WTC11 (cell line): ENCODE measurements around the gene LYPD1. TPM values are rescaled to one million over a fixed set of nuclear protein-coding genes. Genes with fewer than 3 reads are reported as not detected.

Experiments used
- ATAC-seq: fragments of 200-7000 bp; cut with Tn5 transposase; 2 replicates; pipeline ENCODE4 v1.10.0; 2021; ENCODE audit warnings: mild to moderate bottlenecking, moderate library complexity
- CTCF ChIA-PET: fragments of 300-600 bp; sonication (Branson Sonifier 250); formaldehyde crosslinking; loops from one replicate; lab custom pipeline; 2021; ENCODE audit warnings: antibody characterized with exemption; lab: Charles Lee
- POLR2A ChIA-PET: fragments of 350-600 bp; sonication (Branson Sonifier 250); formaldehyde crosslinking; loops from one replicate; lab custom pipeline; 2021; ENCODE audit warnings: antibody characterized with exemption; lab: Charles Lee
- DNase-seq: peaks from one replicate; pipeline ENCODE4 v3.0.0; 2021; ENCODE audit warnings: low spot score
- H3K27ac Mint-ChIP-seq: 2 replicates; pipeline ENCODE4 v1.8.0; 2021; ENCODE audit warnings: mixed read lengths
- H3K27me3 Mint-ChIP-seq: 2 replicates; pipeline ENCODE4 v1.8.0; 2021; ENCODE audit warnings: low read depth, mild to moderate bottlenecking, moderate library complexity, mixed read lengths
- H3K36me3 Mint-ChIP-seq: 2 replicates; pipeline ENCODE4 v1.8.0; 2021; ENCODE audit warnings: mixed read lengths
- H3K4me1 Mint-ChIP-seq: 2 replicates; pipeline ENCODE4 v1.8.0; 2022; ENCODE audit warnings: mixed read lengths
- H3K4me3 Mint-ChIP-seq: 2 replicates; pipeline ENCODE4 v1.8.0; 2021; ENCODE audit warnings: mild to moderate bottlenecking, moderate library complexity, mixed read lengths
- H3K9me3 Mint-ChIP-seq: 2 replicates; pipeline ENCODE4 v1.8.0; 2021; ENCODE audit warnings: mixed read lengths
- CREB1 ChIP-seq: sonication (generic); formaldehyde crosslinking; IDR thresholded peaks from 2 replicates; pipeline ENCODE4 v1.8.0; 2023; ENCODE audit warnings: mild to moderate bottlenecking, missing genetic modification reagents
- E2F1 ChIP-seq: sonication (generic); formaldehyde crosslinking; IDR thresholded peaks from 2 replicates; pipeline ENCODE4 v1.8.0; 2022; ENCODE audit warnings: mild to moderate bottlenecking, missing genetic modification reagents
- GABPB1 ChIP-seq: sonication (generic); formaldehyde crosslinking; IDR thresholded peaks from 2 replicates; pipeline ENCODE4 v1.8.1; 2023; ENCODE audit warnings: mild to moderate bottlenecking, missing genetic modification reagents
- GRHL2 ChIP-seq: fragments of 250-450 bp; sonication (Bioruptor Pico); IDR thresholded peaks from 2 replicates; pipeline ENCODE4 v1.8.0; 2022; ENCODE audit warnings: mild to moderate bottlenecking, moderate library complexity; ENCODE audit not compliant: insufficient replicate concordance, severe bottlenecking
- IRF2 ChIP-seq: sonication (generic); formaldehyde crosslinking; IDR thresholded peaks from 2 replicates; pipeline ENCODE4 v1.8.0; 2022; ENCODE audit warnings: low read depth, missing genetic modification reagents, borderline replicate concordance
- MAX ChIP-seq: sonication (generic); formaldehyde crosslinking; IDR thresholded peaks from 2 replicates; pipeline ENCODE4 v1.8.0; 2022; ENCODE audit warnings: mild to moderate bottlenecking, missing genetic modification reagents
- MYBL2 ChIP-seq: sonication (generic); formaldehyde crosslinking; IDR thresholded peaks from 2 replicates; pipeline ENCODE4 v1.8.1; 2023; ENCODE audit warnings: mild to moderate bottlenecking, moderate library complexity, missing genetic modification reagents
- NFATC4 ChIP-seq: fragments of 250-450 bp; sonication (Bioruptor Pico); IDR thresholded peaks from 2 replicates; pipeline ENCODE4 v1.9.0; 2021; ENCODE audit warnings: mild to moderate bottlenecking
- NR1H2 ChIP-seq: sonication (generic); formaldehyde crosslinking; IDR thresholded peaks from 2 replicates; pipeline ENCODE4 v1.9.0; 2021; ENCODE audit warnings: mild to moderate bottlenecking, moderate library complexity, missing genetic modification reagents
- NR3C1 ChIP-seq: sonication (generic); formaldehyde crosslinking; conservative IDR thresholded peaks from 2 replicates; pipeline ENCODE4 v1.8.1; 2023; ENCODE audit warnings: low read depth, mild to moderate bottlenecking, missing genetic modification reagents
- PRRX2 ChIP-seq: fragments of 250-450 bp; sonication (Bioruptor Pico); IDR thresholded peaks from 2 replicates; pipeline ENCODE4 v1.8.0; 2021; ENCODE audit warnings: mild to moderate bottlenecking
- SOX15 ChIP-seq: fragments of 250-450 bp; sonication (Bioruptor Pico); IDR thresholded peaks from 2 replicates; pipeline ENCODE4 v1.9.0; 2021; ENCODE audit warnings: mild to moderate bottlenecking
- SP1 ChIP-seq: sonication (generic); formaldehyde crosslinking; conservative IDR thresholded peaks from 2 replicates; pipeline ENCODE4 v1.8.1; 2022; ENCODE audit warnings: missing genetic modification reagents
- TEAD1 ChIP-seq: sonication (generic); formaldehyde crosslinking; IDR thresholded peaks from 2 replicates; pipeline ENCODE4 v1.8.0; 2022; ENCODE audit warnings: mild to moderate bottlenecking, missing genetic modification reagents
- TP53 ChIP-seq: sonication (generic); formaldehyde crosslinking; IDR thresholded peaks from 2 replicates; pipeline ENCODE4 v1.8.1; 2023; ENCODE audit warnings: mild to moderate bottlenecking, missing genetic modification reagents
- ZNF263 ChIP-seq: sonication (generic); formaldehyde crosslinking; IDR thresholded peaks from 2 replicates; pipeline ENCODE4 v1.8.1; 2022; ENCODE audit warnings: low read depth, mild to moderate bottlenecking, moderate library complexity, missing genetic modification reagents
- ZNF416 ChIP-seq: fragments of 250-450 bp; sonication (Bioruptor Pico); IDR thresholded peaks from 2 replicates; pipeline ENCODE4 v1.9.0; 2021; ENCODE audit warnings: mild to moderate bottlenecking, inconsistent platforms
- ZNF512 ChIP-seq: sonication (generic); formaldehyde crosslinking; IDR thresholded peaks from 2 replicates; pipeline ENCODE4 v1.8.1; 2022; ENCODE audit warnings: missing genetic modification reagents, borderline replicate concordance
- ZNF671 ChIP-seq: fragments of 250-450 bp; sonication (Bioruptor Pico); IDR thresholded peaks from 2 replicates; pipeline ENCODE4 v1.8.0; 2021; ENCODE audit warnings: mild to moderate bottlenecking
- total RNA-seq: library from RNA; stranded (reverse); gene quantifications from 3 replicates; pipeline ENCODE4 v1.2.3, GENCODE V29; 2021
- TF ChIP-seq, protein P1 (sequence below): sonication (generic); formaldehyde crosslinking; IDR thresholded peaks from 2 replicates; pipeline ENCODE4 v1.8.1; 2023; ENCODE audit warnings: mild to moderate bottlenecking, missing genetic modification reagents
- TF ChIP-seq, protein P2 (sequence below): fragments of 250-450 bp; sonication (Bioruptor Pico); IDR thresholded peaks from 2 replicates; pipeline ENCODE4 v1.8.0; 2021; ENCODE audit warnings: mild to moderate bottlenecking
- TF ChIP-seq, protein P3 (sequence below): fragments of 250-450 bp; sonication (Bioruptor Pico); IDR thresholded peaks from 2 replicates; pipeline ENCODE4 v1.9.0; 2021; ENCODE audit warnings: mild to moderate bottlenecking

LYPD1 gene
- total RNA-seq, 1 experiment from 2014 or later, result 2.8 TPM

DNA sequence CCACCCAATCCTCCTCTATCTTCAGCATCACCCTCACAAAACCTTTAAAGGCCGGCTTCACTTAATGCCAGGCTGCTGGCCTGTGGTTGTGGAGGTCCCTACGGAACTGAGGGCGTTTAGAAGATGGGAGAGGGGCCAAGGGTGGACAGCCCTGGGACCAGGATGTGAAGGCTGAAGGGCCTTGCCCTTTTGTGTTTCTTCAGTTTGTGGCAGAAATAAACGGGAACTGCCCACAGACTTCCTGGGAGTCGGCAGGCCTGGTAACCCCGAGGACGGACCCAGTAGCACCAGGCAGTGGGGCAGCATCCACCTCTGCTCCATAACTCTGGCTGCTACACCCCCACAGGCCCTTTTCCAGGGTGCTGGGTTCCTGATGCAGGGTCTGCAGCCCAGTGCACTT lies 51.3 kb downstream of the LYPD1 start (continued):
- no peak for TF ChIP-seq E2F1 (CRISPR knock-in tag)
- TF ChIP-seq, protein P1, sequence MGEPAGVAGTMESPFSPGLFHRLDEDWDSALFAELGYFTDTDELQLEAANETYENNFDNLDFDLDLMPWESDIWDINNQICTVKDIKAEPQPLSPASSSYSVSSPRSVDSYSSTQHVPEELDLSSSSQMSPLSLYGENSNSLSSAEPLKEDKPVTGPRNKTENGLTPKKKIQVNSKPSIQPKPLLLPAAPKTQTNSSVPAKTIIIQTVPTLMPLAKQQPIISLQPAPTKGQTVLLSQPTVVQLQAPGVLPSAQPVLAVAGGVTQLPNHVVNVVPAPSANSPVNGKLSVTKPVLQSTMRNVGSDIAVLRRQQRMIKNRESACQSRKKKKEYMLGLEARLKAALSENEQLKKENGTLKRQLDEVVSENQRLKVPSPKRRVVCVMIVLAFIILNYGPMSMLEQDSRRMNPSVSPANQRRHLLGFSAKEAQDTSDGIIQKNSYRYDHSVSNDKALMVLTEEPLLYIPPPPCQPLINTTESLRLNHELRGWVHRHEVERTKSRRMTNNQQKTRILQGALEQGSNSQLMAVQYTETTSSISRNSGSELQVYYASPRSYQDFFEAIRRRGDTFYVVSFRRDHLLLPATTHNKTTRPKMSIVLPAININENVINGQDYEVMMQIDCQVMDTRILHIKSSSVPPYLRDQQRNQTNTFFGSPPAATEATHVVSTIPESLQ (CRISPR knock-in tag), result no peak

DNA sequence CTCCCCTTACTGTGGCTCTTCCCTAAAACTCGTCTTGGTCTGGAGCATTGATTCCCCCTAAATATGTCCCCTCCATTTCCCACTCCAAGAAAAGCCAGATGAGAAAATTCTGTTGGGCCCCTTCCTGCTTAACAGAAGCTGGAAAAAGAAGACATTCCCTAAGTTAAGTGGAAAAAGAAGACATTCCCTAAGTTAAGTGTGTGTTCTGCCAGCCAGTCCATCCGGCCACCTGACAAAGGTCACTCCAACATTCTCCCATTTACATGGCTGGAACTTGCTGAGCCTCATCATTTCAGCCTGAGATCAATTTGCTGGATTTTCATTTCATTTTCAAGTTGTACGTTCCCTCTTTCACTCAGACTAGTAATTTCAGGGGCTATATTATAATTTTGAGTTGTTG lies 52.0 kb downstream of the LYPD1 start:
- no peak overlapping the region for H3K4me3 Mint-ChIP-seq
- H3K36me3 Mint-ChIP-seq, result no peaks in the 10 kb centered on the region
- no peak overlapping the region for H3K27ac Mint-ChIP-seq

GRCh38 chr2:132615329-132616085 lies 54.5 kb downstream of the LYPD1 start:
- ChIA-PET POLR2A (no interaction called here), CTCF (interaction anchor here (1.4 to 2.1 kb wide), 2 partner anchors 36 to 68 kb away, joined by 5 to 7 read pairs; no protein-coding TSS in a partner anchor)
- Mint-ChIP-seq H3K27ac (no peak overlapping the region), H3K4me1 (peaks cover 27% of the 10 kb centered on the region), H3K9me3 (no peaks in the 10 kb centered on the region), H3K4me3 (no peak overlapping the region), H3K27me3 (no peaks in the 10 kb centered on the region; the same call in 1 of the 2 replicates), H3K36me3 (no peaks in the 10 kb centered on the region)
- DNase-seq (no peak), ATAC-seq (peak; percentile 52)
- no peak for TF ChIP-seq MYBL2 (CRISPR knock-in tag)
- TF ChIP-seq NR3C1 (CRISPR knock-in tag), result no peak
- TF ChIP-seq, protein P2, sequence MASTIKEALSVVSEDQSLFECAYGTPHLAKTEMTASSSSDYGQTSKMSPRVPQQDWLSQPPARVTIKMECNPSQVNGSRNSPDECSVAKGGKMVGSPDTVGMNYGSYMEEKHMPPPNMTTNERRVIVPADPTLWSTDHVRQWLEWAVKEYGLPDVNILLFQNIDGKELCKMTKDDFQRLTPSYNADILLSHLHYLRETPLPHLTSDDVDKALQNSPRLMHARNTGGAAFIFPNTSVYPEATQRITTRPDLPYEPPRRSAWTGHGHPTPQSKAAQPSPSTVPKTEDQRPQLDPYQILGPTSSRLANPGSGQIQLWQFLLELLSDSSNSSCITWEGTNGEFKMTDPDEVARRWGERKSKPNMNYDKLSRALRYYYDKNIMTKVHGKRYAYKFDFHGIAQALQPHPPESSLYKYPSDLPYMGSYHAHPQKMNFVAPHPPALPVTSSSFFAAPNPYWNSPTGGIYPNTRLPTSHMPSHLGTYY (CRISPR knock-in tag), result no peak
- TF ChIP-seq IRF2 (CRISPR knock-in tag), result no peak
- no peak for TF ChIP-seq PRRX2 (CRISPR knock-in tag)
- no peak for TF ChIP-seq ZNF512 (CRISPR knock-in tag)
- TF ChIP-seq GRHL2 (CRISPR knock-in tag), result no peak
- no peak for TF ChIP-seq GABPB1 (CRISPR knock-in tag)
- no peak for TF ChIP-seq NR1H2 (CRISPR knock-in tag)
- TF ChIP-seq NFATC4 (CRISPR knock-in tag), result no peak
- TF ChIP-seq MAX (CRISPR knock-in tag), result no peak
- no peak for TF ChIP-seq SOX15 (CRISPR knock-in tag)
- no peak for TF ChIP-seq ZNF263 (CRISPR knock-in tag)
- TF ChIP-seq, protein P3, sequence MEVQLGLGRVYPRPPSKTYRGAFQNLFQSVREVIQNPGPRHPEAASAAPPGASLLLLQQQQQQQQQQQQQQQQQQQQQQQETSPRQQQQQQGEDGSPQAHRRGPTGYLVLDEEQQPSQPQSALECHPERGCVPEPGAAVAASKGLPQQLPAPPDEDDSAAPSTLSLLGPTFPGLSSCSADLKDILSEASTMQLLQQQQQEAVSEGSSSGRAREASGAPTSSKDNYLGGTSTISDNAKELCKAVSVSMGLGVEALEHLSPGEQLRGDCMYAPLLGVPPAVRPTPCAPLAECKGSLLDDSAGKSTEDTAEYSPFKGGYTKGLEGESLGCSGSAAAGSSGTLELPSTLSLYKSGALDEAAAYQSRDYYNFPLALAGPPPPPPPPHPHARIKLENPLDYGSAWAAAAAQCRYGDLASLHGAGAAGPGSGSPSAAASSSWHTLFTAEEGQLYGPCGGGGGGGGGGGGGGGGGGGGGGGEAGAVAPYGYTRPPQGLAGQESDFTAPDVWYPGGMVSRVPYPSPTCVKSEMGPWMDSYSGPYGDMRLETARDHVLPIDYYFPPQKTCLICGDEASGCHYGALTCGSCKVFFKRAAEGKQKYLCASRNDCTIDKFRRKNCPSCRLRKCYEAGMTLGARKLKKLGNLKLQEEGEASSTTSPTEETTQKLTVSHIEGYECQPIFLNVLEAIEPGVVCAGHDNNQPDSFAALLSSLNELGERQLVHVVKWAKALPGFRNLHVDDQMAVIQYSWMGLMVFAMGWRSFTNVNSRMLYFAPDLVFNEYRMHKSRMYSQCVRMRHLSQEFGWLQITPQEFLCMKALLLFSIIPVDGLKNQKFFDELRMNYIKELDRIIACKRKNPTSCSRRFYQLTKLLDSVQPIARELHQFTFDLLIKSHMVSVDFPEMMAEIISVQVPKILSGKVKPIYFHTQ (CRISPR knock-in tag), result no peak

More for the DNA sequence above, 52.0 kb downstream of the LYPD1 start:
- ChIA-PET POLR2A (interaction anchor here (0.6 kb wide), 1 partner anchor 628 kb away, joined by 4 read pairs; no protein-coding TSS in a partner anchor), CTCF (no interaction called here)
- Mint-ChIP-seq H3K4me1 (peaks cover 16% of the 10 kb centered on the region), H3K27me3 (no peaks in the 10 kb centered on the region; the same call in 1 of the 2 replicates), H3K9me3 (no peaks in the 10 kb centered on the region)
- no peak for ATAC-seq
- no peak for DNase-seq
- TF ChIP-seq ZNF512 (CRISPR knock-in tag) (no peak), TEAD1 (no peak), ZNF671 (CRISPR knock-in tag) (no peak), ZNF416 (CRISPR knock-in tag) (no peak), SP1 (CRISPR knock-in tag) (no peak), TP53 (CRISPR knock-in tag) (no peak), CREB1 (CRISPR knock-in tag) (no peak)
